ENCODE measurements around the gene BAHD1.

GRCh38 chr15:40477642-40478327, 37.0 kb downstream of the BAHD1 start:
- no peak for TF ChIP-seq POLR2A (IDR thresholded peaks at IDR 0.05)
- TF ChIP-seq, protein P1, sequence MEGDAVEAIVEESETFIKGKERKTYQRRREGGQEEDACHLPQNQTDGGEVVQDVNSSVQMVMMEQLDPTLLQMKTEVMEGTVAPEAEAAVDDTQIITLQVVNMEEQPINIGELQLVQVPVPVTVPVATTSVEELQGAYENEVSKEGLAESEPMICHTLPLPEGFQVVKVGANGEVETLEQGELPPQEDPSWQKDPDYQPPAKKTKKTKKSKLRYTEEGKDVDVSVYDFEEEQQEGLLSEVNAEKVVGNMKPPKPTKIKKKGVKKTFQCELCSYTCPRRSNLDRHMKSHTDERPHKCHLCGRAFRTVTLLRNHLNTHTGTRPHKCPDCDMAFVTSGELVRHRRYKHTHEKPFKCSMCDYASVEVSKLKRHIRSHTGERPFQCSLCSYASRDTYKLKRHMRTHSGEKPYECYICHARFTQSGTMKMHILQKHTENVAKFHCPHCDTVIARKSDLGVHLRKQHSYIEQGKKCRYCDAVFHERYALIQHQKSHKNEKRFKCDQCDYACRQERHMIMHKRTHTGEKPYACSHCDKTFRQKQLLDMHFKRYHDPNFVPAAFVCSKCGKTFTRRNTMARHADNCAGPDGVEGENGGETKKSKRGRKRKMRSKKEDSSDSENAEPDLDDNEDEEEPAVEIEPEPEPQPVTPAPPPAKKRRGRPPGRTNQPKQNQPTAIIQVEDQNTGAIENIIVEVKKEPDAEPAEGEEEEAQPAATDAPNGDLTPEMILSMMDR (IDR thresholded peaks at IDR 0.05): no peak
